Mucosa of stomach (tissue), 1 donor: Measurements from ENCODE around the gene LENG9.

Source experiments
- H3K27me3 ChIP-seq: one replicate; pipeline ENCODE4 v1.7.0; 2013; ENCODE audit warnings: mild to moderate bottlenecking, low read length; ENCODE audit not compliant: control insufficient read depth, insufficient read depth
- H3K36me3 ChIP-seq: one replicate; pipeline ENCODE4 v1.7.0; 2013; ENCODE audit warnings: low read length; ENCODE audit not compliant: control insufficient read depth, insufficient read depth
- H3K4me1 ChIP-seq: one replicate; pipeline ENCODE4 v1.7.0; 2013; ENCODE audit warnings: mild to moderate bottlenecking, low read length; ENCODE audit not compliant: control insufficient read depth, insufficient read depth
- H3K4me3 ChIP-seq: one replicate; pipeline ENCODE4 v1.7.0; 2013; ENCODE audit warnings: low read length
- H3K9ac ChIP-seq: one replicate; pipeline ENCODE4 v1.7.0; 2013; ENCODE audit warnings: mild to moderate bottlenecking, low read length, moderate library complexity
- H3K9me3 ChIP-seq: one replicate; pipeline ENCODE4 v1.7.0; 2013; ENCODE audit warnings: mild to moderate bottlenecking, low read length, moderate library complexity; ENCODE audit not compliant: control insufficient read depth
- donor health status: Pancreatic carcinoma.

LENG9 gene

DNA sequence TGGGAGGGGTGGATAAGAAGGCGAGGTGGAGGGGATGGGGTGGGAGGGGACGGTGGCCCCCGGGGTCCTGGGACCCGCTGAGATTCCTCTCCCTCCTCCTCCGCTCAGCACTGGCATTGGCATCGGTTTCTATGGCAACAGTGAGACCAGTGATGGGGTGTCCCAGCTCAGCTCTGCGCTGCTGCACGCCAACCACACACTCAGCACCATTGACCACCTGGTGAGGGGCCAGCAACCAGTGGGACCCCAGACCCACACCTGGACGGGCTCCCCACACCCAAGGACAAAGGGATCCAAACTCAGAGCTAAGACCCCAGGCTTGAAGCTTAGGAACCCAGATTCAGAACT lies 42.4 kb downstream of the LENG9 start:
- Histone ChIP-seq H3K9ac (no peak overlapping the region), H3K9me3 (no peaks in the 10 kb centered on the region), H3K36me3 (no peaks in the 10 kb centered on the region), H3K4me3 (no peak overlapping the region), H3K27me3 (peaks cover 47% of the 10 kb centered on the region), H3K4me1 (no peaks in the 10 kb centered on the region)

DNA sequence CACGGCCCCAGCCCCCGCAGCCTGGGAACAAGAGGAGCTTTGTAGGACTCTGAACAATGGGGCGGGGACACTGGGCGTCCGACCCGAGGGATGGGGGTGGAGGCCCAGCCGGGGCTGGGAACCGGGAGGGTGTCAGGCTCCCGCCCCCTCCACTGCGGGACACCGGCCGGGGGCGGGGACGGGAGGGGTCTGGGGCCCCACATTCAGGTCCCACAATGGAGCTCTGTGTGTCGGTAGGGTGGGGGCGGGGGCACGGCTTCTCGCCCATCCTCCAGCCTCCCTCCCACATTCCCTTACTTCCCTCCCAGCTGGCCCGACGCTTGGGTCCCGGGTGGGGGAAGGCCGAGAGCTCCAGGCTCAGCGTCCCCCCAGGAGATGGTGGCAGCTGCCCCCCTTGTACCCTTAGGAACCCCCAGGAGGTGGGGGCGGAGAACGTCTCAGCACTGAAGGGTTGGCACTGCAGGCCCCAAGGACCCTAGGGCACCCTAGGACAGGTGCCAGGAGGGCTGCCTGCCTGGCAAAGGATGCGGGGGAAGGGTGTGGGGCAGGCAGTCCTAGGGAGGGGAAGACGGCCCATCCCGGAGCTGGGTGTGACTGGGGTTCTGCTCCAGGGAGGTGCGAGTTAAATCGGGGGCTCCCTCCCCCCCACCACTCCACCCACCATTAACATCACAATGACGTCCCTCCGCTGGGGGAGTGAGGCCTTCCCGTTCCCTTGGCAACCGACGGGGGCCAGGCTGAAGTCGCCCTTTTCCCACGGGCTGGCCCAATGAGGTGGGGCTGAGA lies 43.0 kb downstream of the LENG9 start:
- H3K9me3 ChIP-seq = no peaks in the 10 kb centered on the region
- no peaks in the 10 kb centered on the region for H3K4me1 ChIP-seq
- no peak overlapping the region for H3K4me3 ChIP-seq
- no peak overlapping the region for H3K9ac ChIP-seq
- H3K27me3 ChIP-seq = peaks cover 49% of the 10 kb centered on the region
- no peaks in the 10 kb centered on the region for H3K36me3 ChIP-seq

GRCh38 chr19:54420068-54420382 lies 43.6 kb downstream of the LENG9 start:
- Histone ChIP-seq H3K9ac (no peak overlapping the region), H3K36me3 (no peaks in the 10 kb centered on the region), H3K27me3 (peaks cover 52% of the 10 kb centered on the region), H3K4me3 (no peak overlapping the region), H3K4me1 (no peaks in the 10 kb centered on the region), H3K9me3 (no peaks in the 10 kb centered on the region)

DNA sequence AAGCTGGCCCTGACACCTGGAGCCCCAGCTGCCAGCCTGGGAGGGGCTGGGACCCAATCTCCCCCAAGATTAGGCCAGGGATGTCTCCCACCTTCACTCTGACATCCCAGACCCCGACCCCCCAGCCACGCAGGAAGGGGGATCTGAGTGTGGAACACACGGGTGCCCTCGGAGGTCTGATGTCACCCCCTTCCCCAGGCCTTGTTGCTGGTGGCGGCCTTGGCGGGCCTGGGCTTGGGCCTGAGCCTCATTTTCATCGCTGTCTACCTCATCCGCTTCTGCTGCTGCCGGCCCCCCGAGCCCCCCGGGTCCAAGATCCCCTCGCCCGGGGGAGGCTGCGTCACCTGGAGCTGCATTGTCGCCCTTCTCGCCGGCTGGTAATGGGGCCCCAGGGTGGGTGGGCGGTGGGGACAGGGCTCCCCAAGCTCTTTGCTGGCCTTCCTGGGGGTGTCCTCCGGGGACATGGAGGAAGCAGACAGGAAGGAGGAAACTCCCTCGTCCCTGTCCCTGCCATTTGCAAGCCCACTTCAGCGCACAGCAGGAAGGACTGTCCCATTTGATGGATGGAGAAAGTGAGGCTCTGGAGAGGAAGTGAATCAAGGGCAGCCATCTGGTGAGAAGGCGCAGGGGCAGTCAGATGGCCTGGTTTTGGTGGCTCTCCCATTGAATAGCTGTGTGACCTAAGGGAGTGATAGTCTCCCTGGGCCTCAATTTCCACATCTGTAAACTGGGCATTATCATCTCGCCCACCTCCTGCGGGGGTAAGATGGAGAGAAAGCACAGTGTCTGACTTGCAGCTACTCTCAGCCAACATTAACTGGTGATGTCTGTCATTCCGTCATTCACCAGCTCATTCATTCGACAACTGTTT lies 44.4 kb downstream of the LENG9 start:
- no peaks in the 10 kb centered on the region for H3K9me3 ChIP-seq
- no peaks in the 10 kb centered on the region for H3K4me1 ChIP-seq
- no peak overlapping the region for H3K9ac ChIP-seq
- no peaks in the 10 kb centered on the region for H3K36me3 ChIP-seq
- H3K27me3 ChIP-seq = peaks cover 61% of the 10 kb centered on the region
- H3K4me3 ChIP-seq = no peak overlapping the region

DNA sequence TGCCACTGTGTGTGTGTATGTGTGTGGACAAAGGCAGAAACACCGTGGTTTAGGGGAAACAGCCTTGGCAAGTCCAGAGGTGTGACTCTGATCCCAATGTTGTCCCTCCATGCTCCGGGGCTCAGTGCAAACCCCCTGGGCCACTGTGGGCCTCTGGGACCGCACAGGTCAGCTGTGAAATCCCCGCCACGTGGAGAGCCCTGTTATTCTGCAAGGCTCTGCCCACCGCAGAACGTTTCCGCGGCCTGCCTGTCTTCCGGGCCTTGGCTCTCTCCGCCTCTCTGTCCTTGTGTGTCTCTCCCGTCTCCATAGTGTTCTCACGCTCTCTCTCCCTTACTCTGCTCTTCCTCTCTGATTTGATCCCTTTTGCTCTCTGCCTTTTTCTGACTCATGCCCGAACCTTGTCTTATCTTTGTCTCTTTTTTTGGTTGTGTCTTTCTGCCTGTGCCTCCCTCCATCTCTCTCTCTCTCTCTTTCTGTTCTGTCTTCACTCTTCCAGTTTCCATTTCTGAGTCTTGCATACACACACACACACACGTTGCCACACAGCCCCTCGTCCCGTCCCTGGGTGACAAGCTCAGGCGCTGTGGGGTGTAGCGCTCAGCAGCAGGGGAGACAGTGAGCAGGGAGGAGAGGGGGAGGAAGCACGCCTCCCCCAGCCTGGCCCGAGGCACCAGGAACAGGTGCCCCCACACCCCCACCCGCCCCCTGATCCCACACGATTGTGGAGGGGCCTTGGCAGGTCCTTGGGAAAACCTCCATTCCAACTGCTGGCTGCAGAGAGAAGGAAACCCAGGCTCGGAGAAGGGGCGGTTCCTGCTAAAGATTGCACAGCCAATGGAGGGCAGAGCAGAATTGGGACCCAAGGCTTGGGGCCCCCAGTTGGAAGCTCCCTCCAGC lies 45.3 kb downstream of the LENG9 start:
- Histone ChIP-seq H3K4me3 (no peak overlapping the region), H3K4me1 (no peaks in the 10 kb centered on the region), H3K36me3 (no peaks in the 10 kb centered on the region), H3K9ac (no peak overlapping the region), H3K9me3 (no peaks in the 10 kb centered on the region), H3K27me3 (peaks cover 63% of the 10 kb centered on the region)

GRCh38 chr19:54416695-54417491 lies 46.7 kb downstream of the LENG9 start:
- H3K27me3 ChIP-seq = peaks cover 63% of the 10 kb centered on the region
- H3K36me3 ChIP-seq = no peaks in the 10 kb centered on the region
- H3K9ac ChIP-seq = no peak overlapping the region
- no peak overlapping the region for H3K4me3 ChIP-seq
- no peaks in the 10 kb centered on the region for H3K9me3 ChIP-seq
- no peaks in the 10 kb centered on the region for H3K4me1 ChIP-seq

- peaks cover 64% of the 10 kb centered on the region for H3K27me3 ChIP-seq
- H3K4me3 ChIP-seq = no peak overlapping the region
- no peak overlapping the region for H3K9ac ChIP-seq
- no peaks in the 10 kb centered on the region for H3K9me3 ChIP-seq
- no peaks in the 10 kb centered on the region for H3K4me1 ChIP-seq
- H3K36me3 ChIP-seq = no peaks in the 10 kb centered on the region
Observed at GRCh38 chr19:54415901-54416673, 47.5 kb downstream of the LENG9 start.

DNA sequence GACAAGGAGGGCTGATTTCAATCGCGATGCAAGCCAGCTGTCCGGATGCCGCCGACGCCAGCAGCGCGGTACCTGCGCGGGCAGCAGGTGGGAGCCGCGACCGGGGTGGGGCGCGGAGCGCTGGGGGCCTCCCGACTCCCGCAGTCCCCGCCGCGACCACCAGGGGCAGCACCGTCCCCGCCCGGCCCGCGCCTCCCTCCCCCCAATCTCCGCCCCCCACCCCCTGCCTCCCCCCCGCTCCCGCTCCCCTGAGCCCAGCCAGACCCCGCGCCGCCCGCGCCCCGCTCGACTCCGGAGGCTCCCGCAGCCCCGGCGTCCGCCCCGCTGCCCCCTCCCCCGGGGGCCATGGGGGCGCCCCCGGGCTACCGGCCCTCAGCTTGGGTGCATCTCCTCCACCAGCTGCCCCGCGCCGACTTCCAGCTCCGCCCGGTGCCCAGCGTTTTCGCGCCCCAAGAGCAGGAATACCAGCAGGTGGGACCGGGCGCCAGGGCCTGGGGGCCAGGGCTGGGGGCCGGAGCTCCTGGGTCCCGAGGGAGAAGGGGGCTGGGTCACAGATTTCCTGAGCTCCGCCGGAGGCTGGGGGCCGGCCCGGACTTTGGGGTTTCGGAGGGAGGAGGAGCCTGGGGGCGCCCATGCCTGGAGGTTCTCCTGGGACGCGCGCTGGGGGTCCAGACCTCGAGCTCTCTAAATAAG lies 48.2 kb downstream of the LENG9 start, which contains the start of gene TTYH1:
TSS of gene TTYH1 (plus strand) at position 257 of the 693 bp plus-strand sequence. CDS start at position 346, 89 bp downstream.
- no peak within 1 kb of the TSS for H3K9ac ChIP-seq
- H3K4me3 ChIP-seq = no peak within 1 kb of the TSS
- no peaks in the 10 kb centered on the region for H3K36me3 ChIP-seq
- H3K27me3 ChIP-seq = peaks cover 57% of the 10 kb centered on the region
- no peaks in the 10 kb centered on the region for H3K4me1 ChIP-seq
- H3K9me3 ChIP-seq = no peaks in the 10 kb centered on the region

GRCh38 chr19:54414156-54414555 lies 49.4 kb downstream of the LENG9 start:
- Histone ChIP-seq H3K9ac (no peak overlapping the region), H3K36me3 (no peaks in the 10 kb centered on the region), H3K27me3 (peaks cover 46% of the 10 kb centered on the region), H3K9me3 (no peaks in the 10 kb centered on the region), H3K4me3 (no peak overlapping the region), H3K4me1 (no peaks in the 10 kb centered on the region)

DNA sequence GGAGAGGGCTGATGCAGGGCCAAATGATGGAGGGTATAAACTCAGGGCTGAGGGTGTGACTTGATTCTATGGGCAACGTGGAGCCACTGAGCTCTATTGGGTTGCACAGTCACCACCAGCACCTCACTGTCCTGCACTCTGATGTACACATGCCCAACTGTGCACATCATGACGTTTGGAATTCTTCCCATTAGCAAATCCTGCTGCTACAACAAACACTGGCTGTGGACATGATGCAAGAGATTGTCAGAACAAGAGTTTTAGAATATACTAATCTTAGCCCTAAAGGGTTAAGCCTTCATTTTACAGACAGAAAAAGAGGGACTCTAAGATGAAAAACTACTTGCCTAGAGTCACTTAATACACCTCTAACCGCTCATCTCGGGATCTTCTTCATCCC lies 50.7 kb downstream of the LENG9 start:
- Histone ChIP-seq H3K4me1 (no peaks in the 10 kb centered on the region), H3K4me3 (no peak overlapping the region), H3K9me3 (no peaks in the 10 kb centered on the region), H3K27me3 (peaks cover 42% of the 10 kb centered on the region), H3K36me3 (no peaks in the 10 kb centered on the region), H3K9ac (no peak overlapping the region)
